Stimulated activated memory B cell treated with anti-CD40 and anti-IgM and Interleukin-4, amounts not matched to agents 10 μg/mL and 1 μg/mL and 100 μg/mL, for 72 hours (primary cell): ENCODE data around the gene PRKCD.

Experiments used
- ATAC-seq: fragments of 150-1000 bp; cut with Tn5 transposase; 2 replicates; pipeline ENCODE4 v1.10.0; 2021
- H3K27ac Mint-ChIP-seq: one replicate; pipeline ENCODE4 v1.8.0; 2022; ENCODE audit warnings: mild to moderate bottlenecking, mixed read lengths
- H3K27me3 Mint-ChIP-seq: one replicate; pipeline ENCODE4 v1.8.0; 2022; ENCODE audit warnings: mixed read lengths
- H3K36me3 Mint-ChIP-seq: one replicate; pipeline ENCODE4 v1.8.0; 2022; ENCODE audit warnings: mixed read lengths
- H3K4me1 Mint-ChIP-seq: one replicate; pipeline ENCODE4 v1.8.0; 2022; ENCODE audit warnings: mixed read lengths
- H3K4me3 Mint-ChIP-seq: one replicate; pipeline ENCODE4 v1.8.0; 2022; ENCODE audit warnings: mild to moderate bottlenecking, moderate library complexity, mixed read lengths
- H3K9me3 Mint-ChIP-seq: one replicate; pipeline ENCODE4 v1.8.0; 2022; ENCODE audit warnings: mixed read lengths

The PRKCD gene

GRCh38 chr3:53169832-53170324 is 8.9 kb downstream of the PRKCD start:
- no peaks in the 10 kb centered on the region for H3K27me3 Mint-ChIP-seq
- H3K9me3 Mint-ChIP-seq = no peaks in the 10 kb centered on the region
- no peak for ATAC-seq
- H3K36me3 Mint-ChIP-seq = peaks cover 14% of the 10 kb centered on the region
- peak overlapping the region; percentile 72 for H3K27ac Mint-ChIP-seq
- peaks cover 100% of the 10 kb centered on the region for H3K4me1 Mint-ChIP-seq
- H3K4me3 Mint-ChIP-seq = no peak overlapping the region

- no peaks in the 10 kb centered on the region for H3K27me3 Mint-ChIP-seq
- peak overlapping the region; percentile 72 for H3K27ac Mint-ChIP-seq
- H3K4me3 Mint-ChIP-seq = peak overlapping the region; percentile 73
- H3K4me1 Mint-ChIP-seq = peaks cover 100% of the 10 kb centered on the region
- ATAC-seq = peak; percentile 77
- no peaks in the 10 kb centered on the region for H3K9me3 Mint-ChIP-seq
- peaks cover 14% of the 10 kb centered on the region for H3K36me3 Mint-ChIP-seq
Measured at GRCh38 chr3:53170325-53171063, 9.5 kb downstream of the PRKCD start.

GRCh38 chr3:53171064-53171418 is 10.0 kb downstream of the PRKCD start:
- Mint-ChIP-seq H3K36me3 (peaks cover 20% of the 10 kb centered on the region), H3K27ac (peak overlapping the region; percentile 72), H3K4me1 (peaks cover 100% of the 10 kb centered on the region), H3K4me3 (peak overlapping the region; percentile 73), H3K27me3 (no peaks in the 10 kb centered on the region), H3K9me3 (no peaks in the 10 kb centered on the region)
- ATAC-seq = no peak

- Mint-ChIP-seq H3K4me3 (peak overlapping the region; percentile 73), H3K27ac (peak overlapping the region; percentile 72), H3K27me3 (no peaks in the 10 kb centered on the region), H3K4me1 (peaks cover 100% of the 10 kb centered on the region), H3K36me3 (peaks cover 23% of the 10 kb centered on the region), H3K9me3 (no peaks in the 10 kb centered on the region)
- peak; percentile 53 for ATAC-seq
Measured at GRCh38 chr3:53171827-53172505, 11.0 kb downstream of the PRKCD start.

- no peak for ATAC-seq
- no peaks in the 10 kb centered on the region for H3K27me3 Mint-ChIP-seq
- peak overlapping the region; percentile 72 for H3K27ac Mint-ChIP-seq
- H3K9me3 Mint-ChIP-seq = no peaks in the 10 kb centered on the region
- no peak overlapping the region for H3K4me3 Mint-ChIP-seq
- H3K4me1 Mint-ChIP-seq = peaks cover 100% of the 10 kb centered on the region
- H3K36me3 Mint-ChIP-seq = peaks cover 31% of the 10 kb centered on the region
Measured at GRCh38 chr3:53173107-53173506, 12.1 kb downstream of the PRKCD start.

GRCh38 chr3:53174346-53175250 is 13.6 kb downstream of the PRKCD start:
- peaks cover 41% of the 10 kb centered on the region for H3K36me3 Mint-ChIP-seq
- H3K27me3 Mint-ChIP-seq = no peaks in the 10 kb centered on the region
- peak; percentile 46 for ATAC-seq
- no peaks in the 10 kb centered on the region for H3K9me3 Mint-ChIP-seq
- H3K4me3 Mint-ChIP-seq = peak overlapping the region; percentile 69
- peaks cover 100% of the 10 kb centered on the region for H3K4me1 Mint-ChIP-seq
- H3K27ac Mint-ChIP-seq = peak overlapping the region; percentile 83

GRCh38 chr3:53175613-53176540 is 14.9 kb downstream of the PRKCD start:
- H3K9me3 Mint-ChIP-seq = no peaks in the 10 kb centered on the region
- no peaks in the 10 kb centered on the region for H3K27me3 Mint-ChIP-seq
- H3K4me1 Mint-ChIP-seq = peaks cover 100% of the 10 kb centered on the region
- H3K27ac Mint-ChIP-seq = peak overlapping the region; percentile 83
- no peak overlapping the region for H3K4me3 Mint-ChIP-seq
- H3K36me3 Mint-ChIP-seq = peaks cover 47% of the 10 kb centered on the region
- ATAC-seq = no peak

GRCh38 chr3:53178246-53178645 is 17.2 kb downstream of the PRKCD start:
- peaks cover 87% of the 10 kb centered on the region for H3K4me1 Mint-ChIP-seq
- H3K27me3 Mint-ChIP-seq = no peaks in the 10 kb centered on the region
- peaks cover 65% of the 10 kb centered on the region for H3K36me3 Mint-ChIP-seq
- H3K27ac Mint-ChIP-seq = peak overlapping the region; percentile 69
- H3K9me3 Mint-ChIP-seq = no peaks in the 10 kb centered on the region
- ATAC-seq = no peak
- H3K4me3 Mint-ChIP-seq = no peak overlapping the region

- Mint-ChIP-seq H3K4me1 (peaks cover 75% of the 10 kb centered on the region), H3K4me3 (peak overlapping the region; percentile 16), H3K27me3 (no peaks in the 10 kb centered on the region), H3K36me3 (peaks cover 71% of the 10 kb centered on the region), H3K9me3 (no peaks in the 10 kb centered on the region), H3K27ac (peak overlapping the region; percentile 69)
- no peak for ATAC-seq
Measured at GRCh38 chr3:53179580-53179979, 18.6 kb downstream of the PRKCD start.

- H3K9me3 Mint-ChIP-seq = no peaks in the 10 kb centered on the region
- ATAC-seq = peak; percentile 99
- H3K36me3 Mint-ChIP-seq = peaks cover 80% of the 10 kb centered on the region
- H3K27me3 Mint-ChIP-seq = no peaks in the 10 kb centered on the region
- peaks cover 70% of the 10 kb centered on the region for H3K4me1 Mint-ChIP-seq
- peak overlapping the region; percentile 35 for H3K4me3 Mint-ChIP-seq
- peak overlapping the region; percentile 69 for H3K27ac Mint-ChIP-seq
Measured at GRCh38 chr3:53180305-53181023, 19.5 kb downstream of the PRKCD start.

GRCh38 chr3:53181024-53181371 is 20.0 kb downstream of the PRKCD start:
- Mint-ChIP-seq H3K36me3 (peaks cover 80% of the 10 kb centered on the region), H3K9me3 (no peaks in the 10 kb centered on the region), H3K4me1 (peaks cover 65% of the 10 kb centered on the region), H3K4me3 (no peak overlapping the region), H3K27ac (peak overlapping the region; percentile 69), H3K27me3 (no peaks in the 10 kb centered on the region)
- ATAC-seq = peak; percentile 24

GRCh38 chr3:53181528-53181927 is 20.5 kb downstream of the PRKCD start:
- H3K4me1 Mint-ChIP-seq = peaks cover 60% of the 10 kb centered on the region
- H3K36me3 Mint-ChIP-seq = peaks cover 82% of the 10 kb centered on the region
- no peaks in the 10 kb centered on the region for H3K9me3 Mint-ChIP-seq
- H3K4me3 Mint-ChIP-seq = no peak overlapping the region
- no peaks in the 10 kb centered on the region for H3K27me3 Mint-ChIP-seq
- ATAC-seq = no peak
- peak overlapping the region; percentile 69 for H3K27ac Mint-ChIP-seq

GRCh38 chr3:53182764-53183355 is 21.9 kb downstream of the PRKCD start:
- ATAC-seq = no peak
- Mint-ChIP-seq H3K27me3 (no peaks in the 10 kb centered on the region), H3K36me3 (peaks cover 83% of the 10 kb centered on the region), H3K9me3 (no peaks in the 10 kb centered on the region), H3K4me3 (no peak overlapping the region), H3K27ac (no peak overlapping the region), H3K4me1 (peaks cover 52% of the 10 kb centered on the region)
